HCT116 (cell line): ENCODE data around the gene TMEM116. TPM values are rescaled to one million over a fixed set of nuclear protein-coding genes. Genes with fewer than 3 reads are reported as not detected.

Experiments
- ATAC-seq: fragments of 200-7000 bp; cut with Tn5 transposase; 2 replicates; pipeline ENCODE4 v1.9.1; 2020; ENCODE audit warnings: mild to moderate bottlenecking, moderate library complexity
- BruUV-seq: library from RNA; stranded (reverse); fragments of 400-500 nt; replicated peaks from 2 replicates; lab custom pipeline; 2021; lab: Mats Ljungman, UMichigan
- CTCF ChIA-PET: fragments of 300-600 bp; sonication (Branson Sonifier 250); formaldehyde crosslinking; loops from one replicate; lab custom pipeline; 2021; ENCODE audit warnings: antibody characterized with exemption; lab: Charles Lee
- POLR2A ChIA-PET: fragments of 300-600, 350-600 bp; sonication (Branson Sonifier 250); formaldehyde crosslinking; loops from one replicate; lab custom pipeline; 2021; ENCODE audit warnings: antibody characterized with exemption; lab: Charles Lee
- RAD21 ChIA-PET, 2 experiments: fragments of 300-600 bp; sonication (Branson Sonifier 250); formaldehyde crosslinking; loops; one replicate each; lab custom pipeline; 2023; ENCODE audit warnings: low total read pairs in 2 of 2; ENCODE audit not compliant: uncharacterized antibody in 2 of 2, unreplicated experiment in 2 of 2, low non-redundant PET in 1 of 2; lab: Charles Lee
- DNase-seq: peaks from one replicate; pipeline ENCODE4 v3.0.0-alpha.2; 2010; ENCODE audit warnings: low read depth, low spot score
- H2AFZ ChIP-seq: fragments of 200-600 bp; shearing (Covaris generic), sonication (generic); 2 replicates; pipeline ENCODE4 v1.6.1; 2017; ENCODE audit warnings: low read depth, mixed run types, mixed read lengths, antibody characterized with exemption, low read length; ENCODE audit not compliant: poor library complexity, severe bottlenecking
- H3K27ac ChIP-seq: 2 replicates; pipeline ENCODE4 v1.5.1; 2012; ENCODE audit warnings: low read depth, low read length
- H3K27me3 ChIP-seq: fragments of 200-600 bp; sonication (generic); 2 replicates; pipeline ENCODE4 v1.6.1; 2016; ENCODE audit warnings: mixed run types, low read length, mixed read lengths; ENCODE audit not compliant: insufficient read depth
- H3K36me3 ChIP-seq, 2 experiments: fragments of 200-500 bp in 1 of 2; fragments of 200-600 bp in 1 of 2; sonication (Bioruptor generic) in 1 of 2; sonication (generic) in 1 of 2; 2 replicates each; pipeline versions ENCODE4 v1.5.1 to v1.6.1; 2014 to 2016; ENCODE audit warnings: low read length in 2 of 2, inconsistent platforms in 1 of 2, mixed read lengths in 1 of 2, mixed run types in 1 of 2; ENCODE audit not compliant: insufficient read depth in 2 of 2, control insufficient read depth in 1 of 2
- H3K4me1 ChIP-seq, 2 experiments: fragments of 200-600 bp in 1 of 2; sonication (generic) in 1 of 2; 2 replicates each; pipeline versions ENCODE4 v1.5.1 to v1.6.1; 2012 to 2017; ENCODE audit warnings: low read length in 2 of 2, inconsistent platforms in 1 of 2, mild to moderate bottlenecking in 1 of 2, mixed read lengths in 1 of 2, mixed run types in 1 of 2, moderate library complexity in 1 of 2; ENCODE audit not compliant: insufficient read depth in 2 of 2, control insufficient read depth in 1 of 2
- H3K4me2 ChIP-seq: fragments of 200-600 bp; sonication (generic); 2 replicates; pipeline ENCODE4 v1.6.1; 2017; ENCODE audit warnings: mixed run types, low read length, mixed read lengths
- H3K4me3 ChIP-seq, 2 experiments: fragments of 200-600 bp in 1 of 2; sonication (generic) in 1 of 2; replicated peaks in 1 of 2; 2 replicates each; pipeline ENCODE4 v1.5.1; 2011 to 2016; ENCODE audit warnings: low read length in 2 of 2, control low read depth in 1 of 2, low read depth in 1 of 2, mild to moderate bottlenecking in 1 of 2, mixed read lengths in 1 of 2, mixed run types in 1 of 2
- H3K79me2 ChIP-seq: fragments of 200-600 bp; sonication (generic); 2 replicates; pipeline ENCODE4 v1.6.1; 2017; ENCODE audit warnings: mild to moderate bottlenecking, mixed run types, low read length, moderate library complexity, mixed read lengths; ENCODE audit not compliant: insufficient read depth
- H3K9ac ChIP-seq: fragments of 200-600 bp; sonication (generic); 2 replicates; pipeline ENCODE4 v1.6.1; 2016; ENCODE audit warnings: low read length, mixed read lengths
- H3K9me2 ChIP-seq: fragments of 200-600 bp; sonication (generic), shearing (Covaris generic); 2 replicates; pipeline ENCODE4 v1.6.1; 2017; ENCODE audit warnings: mixed run types, mild to moderate bottlenecking, moderate library complexity; ENCODE audit not compliant: insufficient read depth
- H3K9me3 ChIP-seq, 2 experiments: fragments of 200-500 bp in 1 of 2; fragments of 200-600 bp in 1 of 2; sonication (Bioruptor generic) in 1 of 2; sonication (generic) in 1 of 2; 2 replicates each; pipeline ENCODE4 v1.6.1; 2014 to 2017; ENCODE audit warnings: low read length in 2 of 2, mixed read lengths in 2 of 2, inconsistent platforms in 1 of 2, low read depth in 1 of 2, mild to moderate bottlenecking in 1 of 2, mixed run types in 1 of 2, moderate library complexity in 1 of 2; ENCODE audit not compliant: control insufficient read depth in 1 of 2, insufficient read depth in 1 of 2
- H4K20me1 ChIP-seq: fragments of 200-600 bp; sonication (generic), shearing (Covaris generic); 2 replicates; pipeline ENCODE4 v1.6.1; 2017; ENCODE audit warnings: mixed run types, mild to moderate bottlenecking, moderate library complexity; ENCODE audit not compliant: insufficient read depth
- ATF3 ChIP-seq: IDR thresholded peaks from 2 replicates; pipeline ENCODE4 v1.6.1; 2012
- ELF1 ChIP-seq: IDR thresholded peaks from 2 replicates; pipeline ENCODE4 v1.6.1; 2012; ENCODE audit warnings: low read depth, borderline replicate concordance
- EZH2phosphoT487 ChIP-seq: fragments of 200-600 bp; IDR thresholded peaks from 2 replicates; pipeline ENCODE4 v1.6.1; 2018; ENCODE audit warnings: antibody characterized with exemption, borderline replicate concordance
- FOSL1 ChIP-seq: IDR thresholded peaks from 2 replicates; pipeline ENCODE4 v1.6.1; 2012; ENCODE audit warnings: low read depth
- JUND ChIP-seq: IDR thresholded peaks from 2 replicates; pipeline ENCODE4 v1.6.1; 2012
- POLR2A ChIP-seq: IDR thresholded peaks from 2 replicates; pipeline ENCODE4 v1.7.0; 2011; ENCODE audit warnings: borderline replicate concordance; ENCODE audit not compliant: insufficient read depth, insufficient read length; ENCODE audit errors: extremely low read depth
- POLR2AphosphoS5 ChIP-seq: IDR thresholded peaks from 2 replicates; pipeline ENCODE4 v1.6.1; 2011; ENCODE audit warnings: mild to moderate bottlenecking, low read depth, low read length, moderate library complexity
- SIN3A ChIP-seq: IDR thresholded peaks from 2 replicates; pipeline ENCODE4 v1.6.1; 2012; ENCODE audit warnings: low read depth
- SRF ChIP-seq: IDR thresholded peaks from 2 replicates; pipeline ENCODE4 v1.6.1; 2012; ENCODE audit warnings: low read depth
- TCF7L2 ChIP-seq: IDR thresholded peaks from 2 replicates; pipeline ENCODE4 v1.7.0; 2011; ENCODE audit warnings: borderline replicate concordance, inconsistent platforms; ENCODE audit not compliant: insufficient read depth, insufficient read length; ENCODE audit errors: extremely low read depth
- ZBTB33 ChIP-seq: IDR thresholded peaks from 2 replicates; pipeline ENCODE4 v1.6.1; 2011; ENCODE audit warnings: mild to moderate bottlenecking, low read length, moderate library complexity; ENCODE audit not compliant: insufficient replicate concordance; ENCODE audit errors: extremely low read depth
- ZFX ChIP-seq: fragments of 450-650 bp; IDR thresholded peaks from 2 replicates; pipeline ENCODE4 v1.6.1; 2017
- intact Hi-C: fragments of 100-400 bp; cut with micrococcal nuclease; formaldehyde crosslinking; loops from 2 replicates; pipeline ENCODE4 v1.10.0; 2022
- total RNA-seq: library from RNA; stranded (reverse); gene quantifications from one replicate; pipeline ENCODE4 v1.2.1, GENCODE V29; 2021; ENCODE audit not compliant: unreplicated experiment

The TMEM116 gene
- total RNA-seq, 1 experiment from 2014 or later = 6.8 TPM

GRCh38 chr12:111942557-111942956 lies 70.4 kb downstream of the TMEM116 start:
- ChIA-PET POLR2A (no interaction called here), RAD21 (no interaction called here), CTCF (no interaction called here)
- no peaks in the 10 kb centered on the region for H3K36me3 ChIP-seq
- no peak overlapping the region for H2AFZ ChIP-seq
- no peak overlapping the region for H3K27ac ChIP-seq
- BruUV-seq = no TSS peak
- intact Hi-C loops = no loop called here
- H3K79me2 ChIP-seq = no peaks in the 10 kb centered on the region
- H3K9ac ChIP-seq = no peak overlapping the region
- H3K4me2 ChIP-seq = no peak overlapping the region
- no peaks in the 10 kb centered on the region for H3K27me3 ChIP-seq
- no peaks in the 10 kb centered on the region for H3K9me2 ChIP-seq
- H3K4me1 ChIP-seq = no peaks in the 10 kb centered on the region; a peak in 1 of 4 replicates
- no peak overlapping the region for H3K4me3 ChIP-seq
- ATAC-seq (no peak), DNase-seq (no peak)
- H4K20me1 ChIP-seq = no peaks in the 10 kb centered on the region
- no peak for TF ChIP-seq ATF3
- TF ChIP-seq ZBTB33 = no peak
- no peak for TF ChIP-seq JUND
- no peak for TF ChIP-seq FOSL1
- TF ChIP-seq TCF7L2 = no peak
- no peak for TF ChIP-seq POLR2A
- TF ChIP-seq SRF = no peak
- no peak for TF ChIP-seq ZFX
- no peak for TF ChIP-seq SIN3A
- TF ChIP-seq EZH2phosphoT487 = no peak
- TF ChIP-seq ELF1 = no peak
- TF ChIP-seq POLR2AphosphoS5 = no peak
- H3K9me3 ChIP-seq = no peaks in the 10 kb centered on the region
